Large intestine (tissue), 3 donors: ENCODE results near the gene SAC3D1. TPM values are rescaled to one million over a fixed set of nuclear protein-coding genes. Genes with fewer than 3 reads are reported as not detected.

Experiments used
- DNase-seq, 2 donors: peaks; one replicate each; pipeline versions ENCODE4 v3.0.0 to v3.0.0-alpha.2; 2013
- H3K27ac ChIP-seq: one replicate; pipeline ENCODE4 v1.5.1; 2013; ENCODE audit warnings: low read length
- H3K27me3 ChIP-seq: 2 replicates; pipeline ENCODE4 v1.6.1; 2013; ENCODE audit warnings: low read length; ENCODE audit not compliant: control insufficient read depth, insufficient read depth
- H3K36me3 ChIP-seq: 2 replicates; pipeline ENCODE4 v1.6.1; 2013; ENCODE audit warnings: low read length; ENCODE audit not compliant: control insufficient read depth, insufficient read depth
- H3K4me1 ChIP-seq: one replicate; pipeline ENCODE4 v1.6.1; 2013; ENCODE audit warnings: low read length; ENCODE audit not compliant: control insufficient read depth, insufficient read depth
- H3K4me3 ChIP-seq: one replicate; pipeline ENCODE4 v1.5.1; 2013; ENCODE audit warnings: low read length
- H3K9me3 ChIP-seq: one replicate; pipeline ENCODE4 v1.6.1; 2013; ENCODE audit warnings: mild to moderate bottlenecking, low read depth, low read length, moderate library complexity; ENCODE audit not compliant: control insufficient read depth
- WGBS: methylation state at CpG from one replicate; pipeline ENCODE4 v1.1.5; 2013; ENCODE audit warnings: low lambda C conversion rate; ENCODE audit not compliant: insufficient coverage; 5-methylcytosine and 5-hydroxymethylcytosine counted together
- polyA plus RNA-seq: library from polyadenylated mRNA; unstranded; fragments of 120-200 nt; gene quantifications from one replicate; pipeline ENCODE4 v1.2.1, GENCODE V29; 2013

SAC3D1 gene
- polyA plus RNA-seq, 1 donor: 8.9 TPM

- no peak within 1 kb of the TSS for H3K4me3 ChIP-seq
- H3K27me3 ChIP-seq: no peaks in the 10 kb centered on the region
- peaks cover 31% of the 10 kb centered on the region for H3K4me1 ChIP-seq
- H3K36me3 ChIP-seq: no peaks in the 10 kb centered on the region
- no peaks in the 10 kb centered on the region for H3K9me3 ChIP-seq
- peak in 1 of 2 donors; percentile 37 for DNase-seq
- H3K27ac ChIP-seq: no peak within 1 kb of the TSS
- no CpG with 5 or more reads among the region's 8 CpGs for WGBS
These were observed 17.5 kb downstream of the SAC3D1 start, which contains the start of gene NAALADL1 for GRCh38 chr11:65058419-65059054. Gene NAALADL1, minus strand, starts transcription at chr11:65058553. Its CDS starts 32 bp downstream, at chr11:65058521.

- H3K36me3 ChIP-seq: no peaks in the 10 kb centered on the region
- H3K27me3 ChIP-seq: no peaks in the 10 kb centered on the region
These were observed 18.5 kb downstream of the SAC3D1 start for GRCh38 chr11:65059523-65059922.

GRCh38 chr11:65059959-65060824, 19.2 kb downstream of the SAC3D1 start:
- Histone ChIP-seq H3K4me3 (no peak overlapping the region), H3K9me3 (no peaks in the 10 kb centered on the region), H3K36me3 (no peaks in the 10 kb centered on the region), H3K27me3 (no peaks in the 10 kb centered on the region), H3K27ac (no peak overlapping the region), H3K4me1 (peaks cover 20% of the 10 kb centered on the region)
- no CpG with 5 or more reads among the region's 10 CpGs for WGBS
- DNase-seq: peak in 1 of 2 donors; percentile 61

More at GRCh38 chr11:65059523-65059922, 18.5 kb downstream of the SAC3D1 start:
- Histone ChIP-seq H3K9me3 (no peaks in the 10 kb centered on the region), H3K4me3 (no peak overlapping the region), H3K4me1 (peaks cover 21% of the 10 kb centered on the region), H3K27ac (no peak overlapping the region)
- DNase-seq: no peak
- WGBS: no CpG with 5 or more reads among the region's 3 CpGs

GRCh38 chr11:65060913-65061408, 20.0 kb downstream of the SAC3D1 start:
- WGBS: 75% methylated on average over 2 of the region's 9 CpGs
- no peak for DNase-seq
- Histone ChIP-seq H3K27me3 (no peaks in the 10 kb centered on the region), H3K9me3 (no peaks in the 10 kb centered on the region), H3K27ac (no peak overlapping the region), H3K36me3 (no peaks in the 10 kb centered on the region), H3K4me1 (peaks cover 26% of the 10 kb centered on the region), H3K4me3 (no peak overlapping the region)

GRCh38 chr11:65063532-65063931, 22.5 kb downstream of the SAC3D1 start:
- Histone ChIP-seq H3K27me3 (no peaks in the 10 kb centered on the region), H3K36me3 (no peaks in the 10 kb centered on the region), H3K9me3 (no peaks in the 10 kb centered on the region), H3K4me3 (no peak overlapping the region), H3K27ac (no peak overlapping the region), H3K4me1 (peaks cover 28% of the 10 kb centered on the region)
- no CpG with 5 or more reads among the region's 3 CpGs for WGBS
- DNase-seq: no peak

- no peak overlapping the region for H3K27ac ChIP-seq
- no peaks in the 10 kb centered on the region for H3K9me3 ChIP-seq
- no peak overlapping the region for H3K4me3 ChIP-seq
- no peaks in the 10 kb centered on the region for H3K36me3 ChIP-seq
- DNase-seq: no peak
- 93% methylated on average over 3 of the region's 4 CpGs for WGBS
- no peaks in the 10 kb centered on the region for H3K27me3 ChIP-seq
- H3K4me1 ChIP-seq: peaks cover 30% of the 10 kb centered on the region
These were observed 23.8 kb downstream of the SAC3D1 start for GRCh38 chr11:65064847-65065240.

- peak in 1 of 2 donors; percentile 50 for DNase-seq
- Histone ChIP-seq H3K4me3 (no peak overlapping the region), H3K4me1 (peaks cover 25% of the 10 kb centered on the region), H3K27me3 (no peaks in the 10 kb centered on the region), H3K36me3 (no peaks in the 10 kb centered on the region), H3K27ac (peak overlapping the region; percentile 25), H3K9me3 (no peaks in the 10 kb centered on the region)
- WGBS: no CpG with 5 or more reads among the region's 7 CpGs
These were observed 24.8 kb downstream of the SAC3D1 start for GRCh38 chr11:65065851-65066250.

GRCh38 chr11:65066315-65066714, 25.3 kb downstream of the SAC3D1 start:
- Histone ChIP-seq H3K27ac (peak overlapping the region; percentile 25), H3K36me3 (no peaks in the 10 kb centered on the region), H3K4me1 (peaks cover 25% of the 10 kb centered on the region), H3K27me3 (no peaks in the 10 kb centered on the region), H3K4me3 (no peak overlapping the region), H3K9me3 (no peaks in the 10 kb centered on the region)
- no CpG with 5 or more reads among the region's 11 CpGs for WGBS
- no peak for DNase-seq

- WGBS: no CpG with 5 or more reads among the region's 4 CpGs
These were observed 25.8 kb downstream of the SAC3D1 start for GRCh38 chr11:65066805-65067291.

GRCh38 chr11:65067446-65067845, 26.4 kb downstream of the SAC3D1 start:
- Histone ChIP-seq H3K27me3 (no peaks in the 10 kb centered on the region), H3K4me3 (no peak overlapping the region), H3K9me3 (no peaks in the 10 kb centered on the region), H3K4me1 (peaks cover 25% of the 10 kb centered on the region), H3K36me3 (no peaks in the 10 kb centered on the region), H3K27ac (no peak overlapping the region)
- WGBS: no CpG with 5 or more reads among the region's 10 CpGs
- no peak for DNase-seq

More at GRCh38 chr11:65066805-65067291, 25.8 kb downstream of the SAC3D1 start:
- no peak overlapping the region for H3K4me3 ChIP-seq
- no peak for DNase-seq
- H3K9me3 ChIP-seq: no peaks in the 10 kb centered on the region
- no peak overlapping the region for H3K27ac ChIP-seq
- H3K4me1 ChIP-seq: peaks cover 25% of the 10 kb centered on the region
- no peaks in the 10 kb centered on the region for H3K27me3 ChIP-seq
- no peaks in the 10 kb centered on the region for H3K36me3 ChIP-seq
